HCT116 (cell line): ENCODE data around the gene PCBP3. TPM values are rescaled to one million over a fixed set of nuclear protein-coding genes. Genes with fewer than 3 reads are reported as not detected.

Experiments used
- ATAC-seq: fragments of 200-7000 bp; cut with Tn5 transposase; 2 replicates; pipeline ENCODE4 v1.9.1; 2020; ENCODE audit warnings: mild to moderate bottlenecking, moderate library complexity
- BruUV-seq: library from RNA; stranded (reverse); fragments of 400-500 nt; replicated peaks from 2 replicates; lab custom pipeline; 2021; lab: Mats Ljungman, UMichigan
- CTCF ChIA-PET: fragments of 300-600 bp; sonication (Branson Sonifier 250); formaldehyde crosslinking; loops from one replicate; lab custom pipeline; 2021; ENCODE audit warnings: antibody characterized with exemption; lab: Charles Lee
- POLR2A ChIA-PET: fragments of 300-600, 350-600 bp; sonication (Branson Sonifier 250); formaldehyde crosslinking; loops from one replicate; lab custom pipeline; 2021; ENCODE audit warnings: antibody characterized with exemption; lab: Charles Lee
- RAD21 ChIA-PET, 2 experiments: fragments of 300-600 bp; sonication (Branson Sonifier 250); formaldehyde crosslinking; loops; one replicate each; lab custom pipeline; 2023; ENCODE audit warnings: low total read pairs in 2 of 2; ENCODE audit not compliant: uncharacterized antibody in 2 of 2, unreplicated experiment in 2 of 2, low non-redundant PET in 1 of 2; lab: Charles Lee
- DNase-seq: peaks from one replicate; pipeline ENCODE4 v3.0.0-alpha.2; 2010; ENCODE audit warnings: low read depth, low spot score
- H2AFZ ChIP-seq: fragments of 200-600 bp; shearing (Covaris generic), sonication (generic); 2 replicates; pipeline ENCODE4 v1.6.1; 2017; ENCODE audit warnings: low read depth, mixed run types, mixed read lengths, antibody characterized with exemption, low read length; ENCODE audit not compliant: poor library complexity, severe bottlenecking
- H3K27ac ChIP-seq: 2 replicates; pipeline ENCODE4 v1.5.1; 2012; ENCODE audit warnings: low read depth, low read length
- H3K27me3 ChIP-seq: fragments of 200-600 bp; sonication (generic); 2 replicates; pipeline ENCODE4 v1.6.1; 2016; ENCODE audit warnings: mixed run types, low read length, mixed read lengths; ENCODE audit not compliant: insufficient read depth
- H3K36me3 ChIP-seq, 2 experiments: fragments of 200-500 bp in 1 of 2; fragments of 200-600 bp in 1 of 2; sonication (Bioruptor generic) in 1 of 2; sonication (generic) in 1 of 2; 2 replicates each; pipeline versions ENCODE4 v1.5.1 to v1.6.1; 2014 to 2016; ENCODE audit warnings: low read length in 2 of 2, inconsistent platforms in 1 of 2, mixed read lengths in 1 of 2, mixed run types in 1 of 2; ENCODE audit not compliant: insufficient read depth in 2 of 2, control insufficient read depth in 1 of 2
- H3K4me1 ChIP-seq, 2 experiments: fragments of 200-600 bp in 1 of 2; sonication (generic) in 1 of 2; 2 replicates each; pipeline versions ENCODE4 v1.5.1 to v1.6.1; 2012 to 2017; ENCODE audit warnings: low read length in 2 of 2, inconsistent platforms in 1 of 2, mild to moderate bottlenecking in 1 of 2, mixed read lengths in 1 of 2, mixed run types in 1 of 2, moderate library complexity in 1 of 2; ENCODE audit not compliant: insufficient read depth in 2 of 2, control insufficient read depth in 1 of 2
- H3K4me2 ChIP-seq: fragments of 200-600 bp; sonication (generic); 2 replicates; pipeline ENCODE4 v1.6.1; 2017; ENCODE audit warnings: mixed run types, low read length, mixed read lengths
- H3K4me3 ChIP-seq, 2 experiments: fragments of 200-600 bp in 1 of 2; sonication (generic) in 1 of 2; replicated peaks in 1 of 2; 2 replicates each; pipeline ENCODE4 v1.5.1; 2011 to 2016; ENCODE audit warnings: low read length in 2 of 2, control low read depth in 1 of 2, low read depth in 1 of 2, mild to moderate bottlenecking in 1 of 2, mixed read lengths in 1 of 2, mixed run types in 1 of 2
- H3K79me2 ChIP-seq: fragments of 200-600 bp; sonication (generic); 2 replicates; pipeline ENCODE4 v1.6.1; 2017; ENCODE audit warnings: mild to moderate bottlenecking, mixed run types, low read length, moderate library complexity, mixed read lengths; ENCODE audit not compliant: insufficient read depth
- H3K9ac ChIP-seq: fragments of 200-600 bp; sonication (generic); 2 replicates; pipeline ENCODE4 v1.6.1; 2016; ENCODE audit warnings: low read length, mixed read lengths
- H3K9me2 ChIP-seq: fragments of 200-600 bp; sonication (generic), shearing (Covaris generic); 2 replicates; pipeline ENCODE4 v1.6.1; 2017; ENCODE audit warnings: mixed run types, mild to moderate bottlenecking, moderate library complexity; ENCODE audit not compliant: insufficient read depth
- H3K9me3 ChIP-seq, 2 experiments: fragments of 200-500 bp in 1 of 2; fragments of 200-600 bp in 1 of 2; sonication (Bioruptor generic) in 1 of 2; sonication (generic) in 1 of 2; 2 replicates each; pipeline ENCODE4 v1.6.1; 2014 to 2017; ENCODE audit warnings: low read length in 2 of 2, mixed read lengths in 2 of 2, inconsistent platforms in 1 of 2, low read depth in 1 of 2, mild to moderate bottlenecking in 1 of 2, mixed run types in 1 of 2, moderate library complexity in 1 of 2; ENCODE audit not compliant: control insufficient read depth in 1 of 2, insufficient read depth in 1 of 2
- H4K20me1 ChIP-seq: fragments of 200-600 bp; sonication (generic), shearing (Covaris generic); 2 replicates; pipeline ENCODE4 v1.6.1; 2017; ENCODE audit warnings: mixed run types, mild to moderate bottlenecking, moderate library complexity; ENCODE audit not compliant: insufficient read depth
- CBX3 ChIP-seq: IDR thresholded peaks from 2 replicates; pipeline ENCODE4 v1.6.1; 2012; ENCODE audit warnings: low read depth
- EGR1 ChIP-seq: IDR thresholded peaks from 2 replicates; pipeline ENCODE4 v1.6.1; 2012; ENCODE audit warnings: low read depth
- ELF1 ChIP-seq: IDR thresholded peaks from 2 replicates; pipeline ENCODE4 v1.6.1; 2012; ENCODE audit warnings: low read depth, borderline replicate concordance
- MAX ChIP-seq: IDR thresholded peaks from 2 replicates; pipeline ENCODE4 v1.6.1; 2012
- POLR2AphosphoS5 ChIP-seq: IDR thresholded peaks from 2 replicates; pipeline ENCODE4 v1.6.1; 2011; ENCODE audit warnings: mild to moderate bottlenecking, low read depth, low read length, moderate library complexity
- RAD21 ChIP-seq: IDR thresholded peaks from 2 replicates; pipeline ENCODE4 v1.6.1; 2012; ENCODE audit warnings: low read depth, mild to moderate bottlenecking
- REST ChIP-seq: IDR thresholded peaks from 2 replicates; pipeline ENCODE4 v1.6.1; 2012; ENCODE audit warnings: low read depth
- SIN3A ChIP-seq: IDR thresholded peaks from 2 replicates; pipeline ENCODE4 v1.6.1; 2012; ENCODE audit warnings: low read depth
- SRF ChIP-seq: IDR thresholded peaks from 2 replicates; pipeline ENCODE4 v1.6.1; 2012; ENCODE audit warnings: low read depth
- ZNF274 ChIP-seq: fragments of 200-500 bp; sonication (Bioruptor generic); IDR thresholded peaks from 2 replicates; pipeline ENCODE4 v1.6.1; 2014; ENCODE audit warnings: mild to moderate bottlenecking, low read depth, low read length, inconsistent platforms
- intact Hi-C: fragments of 100-400 bp; cut with micrococcal nuclease; formaldehyde crosslinking; loops from 2 replicates; pipeline ENCODE4 v1.10.0; 2022
- total RNA-seq: library from RNA; stranded (reverse); gene quantifications from one replicate; pipeline ENCODE4 v1.2.1, GENCODE V29; 2021; ENCODE audit not compliant: unreplicated experiment
- TF ChIP-seq, protein P1 (sequence below), 3 experiments: fragments of 200-600 bp in 1 of 3; sonication (generic) in 1 of 3; IDR thresholded peaks in 2 of 3; conservative IDR thresholded peaks in 1 of 3; 2 replicates each; pipeline ENCODE4 v1.5.1; 2012 to 2017; ENCODE audit warnings: low read depth in 2 of 3, low read length in 2 of 3, antibody characterized with exemption in 1 of 3, borderline replicate concordance in 1 of 3, control low read depth in 1 of 3, mild to moderate bottlenecking in 1 of 3, mixed read lengths in 1 of 3, mixed run types in 1 of 3, moderate library complexity in 1 of 3; ENCODE audit not compliant: insufficient read depth in 1 of 3

Gene PCBP3
- total RNA-seq, 1 experiment from 2014 or later, result 3.1 TPM

DNA sequence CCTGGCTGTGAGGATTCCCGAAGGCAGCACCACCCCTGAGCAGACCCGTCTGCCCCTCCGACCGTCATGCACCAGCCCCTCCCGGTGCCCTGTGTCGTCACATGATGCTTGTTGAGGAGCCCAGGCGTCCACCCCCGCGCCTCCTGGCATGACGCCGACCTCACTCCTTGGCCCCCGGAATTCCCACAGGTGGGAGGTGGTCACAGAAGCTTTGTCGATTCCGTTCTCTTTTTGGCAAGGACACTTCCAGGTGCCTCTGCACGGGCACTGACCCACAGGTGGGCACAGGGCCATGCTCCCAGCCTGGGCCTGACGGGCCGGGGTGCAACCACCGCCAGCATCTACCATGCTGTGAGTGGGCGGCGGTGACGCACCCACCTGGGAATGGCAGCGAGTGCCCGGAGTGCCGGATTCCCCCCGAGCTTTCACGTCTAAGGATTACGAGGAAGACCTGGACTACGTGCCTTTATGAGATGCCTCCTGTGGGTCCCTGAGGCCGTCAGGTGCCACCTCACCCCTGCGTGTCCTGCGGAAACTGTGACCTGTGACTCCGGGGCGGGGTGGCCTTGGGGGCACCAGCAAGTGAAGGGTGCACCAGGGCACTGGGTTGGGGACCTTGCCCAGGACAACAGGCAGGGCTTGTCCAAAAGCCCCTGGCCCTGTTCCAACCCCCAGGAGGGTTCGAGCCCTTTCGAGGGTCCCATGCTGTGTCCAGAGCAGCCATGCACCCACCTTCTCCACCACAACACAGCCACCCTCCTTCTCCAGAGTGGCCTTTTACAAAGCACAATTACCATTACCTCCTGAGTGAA lies 306.6 kb downstream of the PCBP3 start (continued):
- no peak for TF ChIP-seq MAX
- no peak for TF ChIP-seq CBX3

DNA sequence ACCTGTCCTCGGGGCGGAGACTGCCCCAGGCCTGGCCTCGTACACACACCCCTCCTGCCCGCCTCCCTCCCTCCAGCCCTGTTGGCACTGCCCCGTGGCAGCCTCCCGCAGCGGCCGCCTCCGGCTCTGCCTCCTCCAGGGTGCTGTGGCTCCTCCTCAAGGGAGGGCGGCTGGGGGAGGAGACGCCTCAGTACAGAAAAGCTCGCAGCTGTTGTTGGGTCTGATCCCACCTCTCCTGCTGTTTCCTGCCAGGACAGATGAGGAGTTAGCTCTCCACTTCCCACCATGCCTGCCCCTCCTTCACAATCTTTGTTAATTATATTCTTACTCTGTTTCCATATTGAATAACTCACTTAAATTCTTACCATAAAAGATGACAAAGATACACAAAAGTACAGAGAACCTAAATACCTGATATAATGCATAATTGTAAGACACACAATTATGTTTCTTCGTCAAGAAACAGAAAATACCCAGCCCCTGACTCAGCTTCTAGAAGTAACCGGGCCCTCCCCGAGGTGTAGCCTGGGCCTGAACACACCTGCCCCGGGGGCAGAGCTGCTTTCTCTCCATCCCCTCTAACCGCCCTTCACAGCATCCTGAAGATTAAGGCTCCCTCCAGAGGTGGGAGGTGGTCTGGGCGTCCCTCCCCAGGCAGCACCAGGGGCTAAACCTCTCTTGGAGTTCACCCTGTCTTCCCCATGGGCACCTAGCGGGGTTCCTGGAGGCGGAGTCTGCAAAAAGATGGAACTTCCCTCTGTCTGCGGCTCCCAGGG lies 307.4 kb downstream of the PCBP3 start:
- TF ChIP-seq RAD21 (no peak), REST (no peak), CBX3 (no peak), SRF (no peak), EGR1 (no peak), ZNF274 (no peak), MAX (no peak), SIN3A (no peak), POLR2AphosphoS5 (no peak), ELF1 (no peak)
- TF ChIP-seq, protein P1, sequence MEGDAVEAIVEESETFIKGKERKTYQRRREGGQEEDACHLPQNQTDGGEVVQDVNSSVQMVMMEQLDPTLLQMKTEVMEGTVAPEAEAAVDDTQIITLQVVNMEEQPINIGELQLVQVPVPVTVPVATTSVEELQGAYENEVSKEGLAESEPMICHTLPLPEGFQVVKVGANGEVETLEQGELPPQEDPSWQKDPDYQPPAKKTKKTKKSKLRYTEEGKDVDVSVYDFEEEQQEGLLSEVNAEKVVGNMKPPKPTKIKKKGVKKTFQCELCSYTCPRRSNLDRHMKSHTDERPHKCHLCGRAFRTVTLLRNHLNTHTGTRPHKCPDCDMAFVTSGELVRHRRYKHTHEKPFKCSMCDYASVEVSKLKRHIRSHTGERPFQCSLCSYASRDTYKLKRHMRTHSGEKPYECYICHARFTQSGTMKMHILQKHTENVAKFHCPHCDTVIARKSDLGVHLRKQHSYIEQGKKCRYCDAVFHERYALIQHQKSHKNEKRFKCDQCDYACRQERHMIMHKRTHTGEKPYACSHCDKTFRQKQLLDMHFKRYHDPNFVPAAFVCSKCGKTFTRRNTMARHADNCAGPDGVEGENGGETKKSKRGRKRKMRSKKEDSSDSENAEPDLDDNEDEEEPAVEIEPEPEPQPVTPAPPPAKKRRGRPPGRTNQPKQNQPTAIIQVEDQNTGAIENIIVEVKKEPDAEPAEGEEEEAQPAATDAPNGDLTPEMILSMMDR (IDR thresholded peaks at IDR 0.05 in 2 of 3, conservative IDR thresholded peaks at IDR 0.05 in 1 of 3; ENCODE audit: borderline replicate concordance in 1 of 3, insufficient read depth in 1 of 3, low read depth in 2 of 3, low read length in 2 of 3), result no peak
- no peak overlapping the region for H3K4me3 ChIP-seq
- H3K36me3 ChIP-seq, result no peaks in the 10 kb centered on the region
- ChIA-PET CTCF (no interaction called here), RAD21 (no interaction called here), POLR2A (no interaction called here)
- peak overlapping the region; percentile 10; the same call in 1 of the 2 replicates for H3K27ac ChIP-seq
- peaks cover 11 to 12% of the 10 kb centered on the region in 2 experiments; a peak in 3 of 4 replicates for H3K4me1 ChIP-seq
- peak; percentile 12 for DNase-seq
- no peaks in the 10 kb centered on the region for H3K9me3 ChIP-seq
- H3K4me2 ChIP-seq, result peak overlapping the region; percentile 59
- peak; percentile 99 for ATAC-seq
- H3K27me3 ChIP-seq, result no peaks in the 10 kb centered on the region
- no peaks in the 10 kb centered on the region for H3K9me2 ChIP-seq
- no peaks in the 10 kb centered on the region for H4K20me1 ChIP-seq
- no peaks in the 10 kb centered on the region for H3K79me2 ChIP-seq
- no TSS peak for BruUV-seq
- no peak overlapping the region for H2AFZ ChIP-seq
- intact Hi-C loops, result no loop called here
- no peak overlapping the region for H3K9ac ChIP-seq
